Neural progenitor cell (in vitro differentiated cells): ENCODE results near the gene COPA.

Experiments used
- EZH2 ChIP-seq: fragments of 200-600 bp; sonication (generic); IDR thresholded peaks from 2 replicates; pipeline ENCODE4 v1.6.1; 2017; ENCODE audit warnings: antibody characterized with exemption, mild to moderate bottlenecking, moderate library complexity
- EZH2phosphoT487 ChIP-seq: fragments of 200-600 bp; sonication (generic); IDR thresholded peaks from 2 replicates; pipeline ENCODE4 v1.6.1; 2017; ENCODE audit warnings: antibody characterized with exemption

DNA sequence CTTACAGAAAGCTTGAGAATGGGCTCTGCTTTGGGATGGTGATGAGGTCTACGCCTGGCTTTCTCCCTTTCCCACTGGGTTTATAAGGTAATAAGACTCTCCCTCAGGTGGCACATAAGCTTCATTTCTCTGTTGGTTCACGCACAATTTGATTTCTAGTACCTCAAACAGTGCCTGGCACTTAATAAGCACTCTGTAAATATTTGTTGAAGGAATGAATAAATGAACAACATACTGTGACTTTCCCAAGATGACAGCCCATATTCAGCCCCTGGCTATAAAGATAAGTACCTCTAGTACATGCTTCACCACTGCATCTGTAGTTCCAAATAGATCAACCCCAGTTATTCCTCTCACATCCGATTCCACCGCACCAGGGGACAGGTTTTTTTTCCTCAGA lies 17.8 kb downstream of the COPA start:
- no peak for TF ChIP-seq EZH2phosphoT487
- no peak for TF ChIP-seq EZH2
